ENCODE results near the gene ARMC5. TPM values are rescaled to one million over a fixed set of nuclear protein-coding genes. Genes with fewer than 3 reads are reported as not detected.
A peak's percentile ranks its signal among the peaks of the same experiment; 100 is the strongest.

ARMC5 gene
- total RNA-seq, 1 experiment from 2014 or later: 11.3 TPM

GRCh38 chr16:31435341-31436220 lies 23.7 kb upstream of the ARMC5 start (continued):
- TF ChIP-seq PRDM15 (CRISPR knock-in tag; IDR thresholded peaks at IDR 0.05): no peak
- no peak for TF ChIP-seq GTF2I (CRISPR knock-in tag; conservative IDR thresholded peaks at IDR 0.05)
- no peak for TF ChIP-seq MLX (CRISPR knock-in tag; IDR thresholded peaks at IDR 0.05)
- TF ChIP-seq TP53 (CRISPR knock-in tag; IDR thresholded peaks at IDR 0.05): no peak
- TF ChIP-seq SMAD4 (CRISPR knock-in tag; IDR thresholded peaks at IDR 0.05): no peak

- Mint-ChIP-seq H3K36me3 (no peaks in the 10 kb centered on the region), H3K9me3 (no peaks in the 10 kb centered on the region), H3K4me3 (no peak overlapping the region), H3K27ac (no peak overlapping the region), H3K4me1 (no peaks in the 10 kb centered on the region; the same call in 1 of the 2 replicates), H3K27me3 (ENCODE audit: low read depth) (peaks cover 6% of the 10 kb centered on the region; the same call in 1 of the 2 replicates)
- DNase-seq (ENCODE audit: low spot score): no peak
- ChIA-PET CTCF (interaction anchor here (1.0 to 1.6 kb wide), 4 partner anchors 15 to 234 kb away, joined by 3 to 6 read pairs (median 4); no protein-coding TSS in a partner anchor), POLR2A (interaction anchor here (0.6 kb wide), 1 partner anchor 15 kb away, joined by 5 read pairs; no protein-coding TSS in a partner anchor)
- peak; percentile 16; the same call in 1 of the 2 replicates for ATAC-seq
- TF ChIP-seq ZBTB43 (CRISPR knock-in tag; IDR thresholded peaks at IDR 0.05): no peak
- TF ChIP-seq SOX15 (CRISPR knock-in tag; IDR thresholded peaks at IDR 0.05): no peak
- TF ChIP-seq NFYB (CRISPR knock-in tag; conservative IDR thresholded peaks at IDR 0.05; ENCODE audit: low read depth): no peak
- TF ChIP-seq AR (CRISPR knock-in tag; IDR thresholded peaks at IDR 0.05): no peak
- no peak for TF ChIP-seq ATF2 (CRISPR knock-in tag; IDR thresholded peaks at IDR 0.05; ENCODE audit: borderline replicate concordance, low read depth)
- TF ChIP-seq ZNF512 (CRISPR knock-in tag; IDR thresholded peaks at IDR 0.05; ENCODE audit: borderline replicate concordance): no peak
- TF ChIP-seq ZSCAN18 (CRISPR knock-in tag; IDR thresholded peaks at IDR 0.05): no peak
- no peak for TF ChIP-seq NR3C1 (CRISPR knock-in tag; conservative IDR thresholded peaks at IDR 0.05; ENCODE audit: low read depth)
- TF ChIP-seq EMX1 (CRISPR knock-in tag; IDR thresholded peaks at IDR 0.05): no peak
- TF ChIP-seq USF1 (CRISPR knock-in tag; IDR thresholded peaks at IDR 0.05): no peak
- no peak for TF ChIP-seq ZNF671 (CRISPR knock-in tag; IDR thresholded peaks at IDR 0.05)
- no peak for TF ChIP-seq IRF1 (CRISPR knock-in tag; IDR thresholded peaks at IDR 0.05)
- no peak for TF ChIP-seq ZNF138 (CRISPR knock-in tag; conservative IDR thresholded peaks at IDR 0.05)
Observed at GRCh38 chr16:31436221-31437045, 22.9 kb upstream of the ARMC5 start.
